NCI-H2107 treated with DMSO at 0.1 percent for 48 hours (cell line): ENCODE results near the gene UBE2E2.

Source experiments
- DNase-seq: peaks from one replicate; lab custom pipeline; 2025; ENCODE audit not compliant: unreplicated experiment; lab: John Stamatoyannopoulos, UW

The UBE2E2 gene

DNA sequence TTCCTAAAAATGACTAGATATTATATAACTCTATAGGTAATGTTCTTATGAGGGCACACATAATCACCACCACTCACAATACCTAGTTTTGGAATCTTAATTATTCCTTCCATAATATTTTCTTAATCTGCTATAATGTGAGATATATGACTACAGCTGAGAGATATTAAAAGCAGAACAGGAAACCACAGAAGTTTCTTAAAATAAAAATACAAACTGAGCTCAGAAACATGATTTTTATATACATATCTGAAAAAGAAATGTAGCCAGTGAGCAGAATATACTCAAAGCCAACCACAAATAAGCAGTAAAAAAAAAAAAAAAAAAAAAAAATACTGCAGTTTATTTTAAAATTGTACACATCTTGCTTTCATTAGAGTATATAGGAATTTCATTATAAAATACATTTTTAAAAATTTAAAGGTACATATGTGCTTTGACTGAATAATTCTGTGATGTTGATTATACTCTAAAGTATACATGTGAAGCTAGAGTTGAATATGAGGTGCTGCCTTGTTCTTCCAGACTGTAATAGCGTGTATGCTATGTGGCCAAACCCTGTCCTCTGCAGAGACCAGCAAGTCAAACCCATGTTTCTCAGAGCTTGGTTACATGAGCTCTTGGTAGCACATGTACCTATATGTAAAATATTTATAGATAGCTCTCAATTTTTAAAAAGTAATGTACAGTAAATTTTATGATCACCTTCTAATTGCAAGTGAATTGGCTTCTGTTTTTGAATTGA, 175.0 kb downstream of the UBE2E2 start:
- no peak for DNase-seq

DNA sequence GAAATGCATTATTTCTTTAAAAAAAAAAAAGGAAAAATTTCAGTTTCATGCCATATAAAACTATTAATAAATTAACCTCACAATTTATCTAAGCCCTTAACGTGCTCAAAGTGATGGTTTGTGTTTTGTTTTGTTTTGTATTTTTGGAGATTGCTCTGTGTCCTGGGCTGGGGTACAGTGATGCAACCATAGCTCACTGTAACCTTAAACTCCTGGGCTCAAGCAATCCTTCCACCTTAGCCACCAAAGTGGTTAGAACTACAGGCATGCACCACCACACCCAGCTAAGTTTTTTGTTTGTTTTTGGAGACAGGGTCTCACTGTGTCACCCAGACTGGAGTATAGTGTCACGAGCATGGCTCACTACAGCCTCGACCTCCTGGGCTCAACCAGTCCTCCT, 180.7 kb downstream of the UBE2E2 start:
- no peak for DNase-seq

DNA sequence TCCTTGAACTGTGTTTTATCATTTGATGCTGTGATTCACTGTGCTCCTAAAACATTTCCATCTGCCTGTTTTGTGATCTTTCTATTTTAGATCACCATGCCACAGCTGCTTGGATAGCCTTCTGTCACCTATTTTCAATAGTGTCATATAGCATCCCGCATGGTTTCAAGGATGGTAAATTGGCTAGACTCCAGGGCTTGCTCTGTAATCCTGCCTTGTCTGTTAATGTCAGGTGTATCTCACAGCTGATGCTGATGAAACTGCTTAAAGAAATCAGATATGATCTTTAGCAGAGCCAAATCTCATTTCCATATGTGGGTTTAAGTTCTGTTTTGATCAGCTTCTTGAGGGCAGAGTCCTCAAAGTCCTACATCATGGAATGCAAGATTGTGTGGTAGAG, 182.2 kb downstream of the UBE2E2 start:
- DNase-seq = no peak

DNA sequence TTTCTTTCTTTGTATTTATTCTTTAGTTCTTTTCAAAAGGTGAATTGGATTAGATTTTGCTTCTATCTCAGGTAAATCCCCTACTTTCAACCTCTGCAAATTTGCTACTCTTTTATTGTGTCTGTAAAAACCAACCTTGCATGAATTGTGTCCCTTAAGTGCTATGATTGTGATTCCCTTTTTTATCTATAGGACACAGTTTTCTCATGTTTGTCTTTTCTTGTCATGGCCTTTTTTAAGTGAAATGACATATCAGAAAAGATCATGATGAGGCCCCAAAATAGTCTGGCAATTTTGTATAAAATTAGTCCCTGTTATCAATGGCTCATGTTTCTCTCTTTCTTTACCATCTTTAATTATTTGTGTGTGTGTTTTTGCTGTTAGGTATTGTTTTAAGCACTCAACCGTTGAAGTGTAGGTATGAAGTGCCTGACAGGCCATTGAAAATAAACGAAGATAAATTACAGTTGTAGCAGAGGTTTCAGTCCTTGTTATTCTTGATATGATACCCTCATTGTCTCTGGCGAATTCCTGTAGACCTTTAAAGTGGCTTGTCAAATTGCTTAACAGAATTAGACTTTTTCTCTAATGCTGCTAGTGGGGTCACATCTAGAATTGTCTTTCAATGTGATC, 184.3 kb downstream of the UBE2E2 start:
- no peak for DNase-seq

DNA sequence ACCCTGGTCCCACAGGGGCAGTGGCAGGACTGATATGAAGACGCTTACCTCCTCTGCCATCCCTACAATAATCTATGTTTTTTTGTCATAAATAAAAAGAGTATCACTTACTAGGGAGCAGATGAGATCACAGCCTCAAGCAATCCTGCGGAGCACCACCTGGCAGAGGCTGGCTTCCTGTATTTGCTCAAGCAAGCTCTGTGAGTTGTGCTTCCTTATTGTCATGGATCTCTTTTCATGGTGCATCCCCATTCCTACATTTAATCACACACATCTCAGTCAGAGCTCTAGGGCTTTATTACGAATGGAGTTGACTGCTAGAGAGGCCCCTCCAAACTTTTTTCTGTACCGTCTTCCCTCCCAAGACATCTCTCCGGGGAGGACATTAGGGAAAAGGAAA, 186.0 kb downstream of the UBE2E2 start:
- DNase-seq = no peak

DNA sequence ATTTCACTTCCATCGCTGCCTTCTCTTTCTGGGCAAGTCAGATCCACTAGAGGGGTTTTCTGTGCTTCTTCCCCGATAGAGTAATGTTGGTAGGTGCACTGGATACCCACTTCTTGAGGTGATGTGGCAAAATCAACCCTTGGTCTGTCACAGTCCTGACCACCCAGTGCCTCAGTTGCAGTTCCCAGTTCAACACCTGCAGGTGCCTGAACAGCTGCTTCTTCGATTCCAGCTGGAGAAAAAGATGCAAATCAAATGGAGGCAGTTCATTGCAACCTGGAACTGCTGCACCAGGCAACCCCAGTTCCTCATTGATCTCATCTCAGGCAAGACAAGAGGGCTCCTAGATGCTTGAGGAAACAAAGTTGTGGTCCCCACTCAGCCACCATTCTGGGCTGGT, 186.6 kb downstream of the UBE2E2 start:
- DNase-seq = no peak

DNA sequence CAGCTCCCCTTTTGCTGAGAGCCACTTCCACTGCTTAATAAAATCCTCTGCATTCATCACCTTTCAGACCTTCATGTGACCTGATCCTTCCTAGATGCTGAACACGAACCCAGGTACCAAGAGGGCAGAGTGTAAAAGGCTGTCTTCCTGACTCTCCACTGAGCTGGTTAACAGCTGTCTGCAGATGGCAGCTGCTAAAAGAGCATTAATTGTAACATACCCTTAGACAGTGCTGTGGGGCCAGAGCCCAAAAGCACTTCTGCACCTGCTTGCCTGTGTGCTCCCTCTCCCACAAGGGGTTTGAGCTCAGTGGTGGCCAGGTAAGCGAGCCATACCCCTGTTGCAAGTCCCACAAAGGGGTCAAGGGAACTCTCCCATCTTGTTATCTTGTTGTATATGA, 187.3 kb downstream of the UBE2E2 start:
- no peak for DNase-seq

DNA sequence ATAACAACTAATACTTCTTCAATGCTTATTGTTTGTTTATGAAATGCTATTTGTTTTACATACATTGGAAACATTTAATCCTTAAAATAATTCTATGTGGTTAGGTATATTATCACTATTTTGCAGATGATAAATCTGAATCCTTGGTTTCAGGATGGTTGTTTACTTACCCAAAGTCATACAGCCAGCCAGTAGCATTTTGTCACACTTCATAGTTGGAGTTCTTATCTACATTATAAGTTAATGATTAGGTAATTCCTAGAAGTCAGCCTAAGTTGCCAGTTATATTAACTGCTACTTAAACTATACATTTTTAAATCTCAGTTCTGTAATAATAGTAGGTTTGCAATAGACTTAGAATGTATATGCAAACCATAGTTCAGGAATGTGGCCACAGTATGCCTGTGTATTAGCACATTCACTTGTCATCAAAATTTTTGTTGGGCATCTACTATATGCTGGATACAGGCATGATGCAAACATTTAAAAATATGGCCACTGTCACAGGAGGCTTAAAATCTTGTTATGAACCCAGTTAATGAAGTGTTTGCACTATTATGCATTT, 187.9 kb downstream of the UBE2E2 start:
- DNase-seq = no peak

DNA sequence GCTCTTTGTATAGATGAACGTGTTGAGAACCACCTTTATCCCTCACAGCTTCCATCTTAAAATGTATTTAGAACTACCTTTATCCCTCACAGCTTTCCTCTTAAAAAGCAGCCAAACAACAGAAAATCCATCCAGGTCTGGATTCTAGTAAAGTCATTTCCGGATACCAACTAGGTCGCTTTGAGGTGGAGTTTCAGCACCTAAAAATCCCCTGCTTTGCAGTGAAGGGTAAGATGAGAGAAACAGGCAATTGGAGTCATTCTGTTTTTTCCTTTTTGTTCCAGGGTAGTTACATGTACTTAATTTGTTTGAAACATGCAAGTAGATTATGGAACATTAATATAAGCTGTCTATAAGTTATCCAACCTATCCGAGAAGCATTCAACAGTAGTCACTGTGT, 192.0 kb downstream of the UBE2E2 start:
- DNase-seq = no peak

DNA sequence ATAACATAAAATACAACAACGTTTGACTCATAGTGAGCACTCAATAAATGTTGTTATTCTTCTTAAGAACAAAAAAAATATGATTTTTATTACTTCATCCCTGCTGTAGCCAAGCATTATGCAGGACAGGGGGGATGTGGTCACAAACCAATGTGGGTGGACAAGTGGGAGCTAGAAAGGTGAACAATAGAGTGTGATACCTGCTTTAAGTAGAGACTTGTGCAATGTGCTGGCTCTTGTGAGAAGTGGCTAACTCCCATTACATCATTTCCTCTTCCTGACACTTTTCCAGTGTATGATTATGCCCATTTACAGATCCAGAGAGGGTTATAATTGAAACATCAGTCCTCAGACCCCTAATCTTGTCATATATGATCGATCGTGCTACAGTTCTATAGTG, 193.6 kb downstream of the UBE2E2 start:
- DNase-seq = no peak

DNA sequence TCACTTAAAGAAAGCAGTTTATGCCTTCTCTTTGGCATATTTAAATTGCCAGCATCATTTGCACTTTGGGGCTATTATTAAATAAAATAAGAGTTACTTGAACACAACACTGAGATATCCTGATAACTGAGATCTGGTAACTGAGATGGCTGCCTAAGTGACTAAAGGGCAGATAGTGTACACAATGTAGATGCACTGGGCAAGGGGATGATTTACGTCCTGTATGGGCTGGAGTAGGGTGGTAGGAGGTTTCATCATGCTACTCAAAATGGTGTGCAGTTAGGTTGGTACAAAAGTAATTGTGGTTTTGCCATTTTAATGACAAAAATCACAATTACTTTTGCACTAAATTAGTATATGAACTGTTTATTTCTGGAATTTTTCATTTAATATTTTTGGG, 196.1 kb downstream of the UBE2E2 start:
- no peak for DNase-seq

DNA sequence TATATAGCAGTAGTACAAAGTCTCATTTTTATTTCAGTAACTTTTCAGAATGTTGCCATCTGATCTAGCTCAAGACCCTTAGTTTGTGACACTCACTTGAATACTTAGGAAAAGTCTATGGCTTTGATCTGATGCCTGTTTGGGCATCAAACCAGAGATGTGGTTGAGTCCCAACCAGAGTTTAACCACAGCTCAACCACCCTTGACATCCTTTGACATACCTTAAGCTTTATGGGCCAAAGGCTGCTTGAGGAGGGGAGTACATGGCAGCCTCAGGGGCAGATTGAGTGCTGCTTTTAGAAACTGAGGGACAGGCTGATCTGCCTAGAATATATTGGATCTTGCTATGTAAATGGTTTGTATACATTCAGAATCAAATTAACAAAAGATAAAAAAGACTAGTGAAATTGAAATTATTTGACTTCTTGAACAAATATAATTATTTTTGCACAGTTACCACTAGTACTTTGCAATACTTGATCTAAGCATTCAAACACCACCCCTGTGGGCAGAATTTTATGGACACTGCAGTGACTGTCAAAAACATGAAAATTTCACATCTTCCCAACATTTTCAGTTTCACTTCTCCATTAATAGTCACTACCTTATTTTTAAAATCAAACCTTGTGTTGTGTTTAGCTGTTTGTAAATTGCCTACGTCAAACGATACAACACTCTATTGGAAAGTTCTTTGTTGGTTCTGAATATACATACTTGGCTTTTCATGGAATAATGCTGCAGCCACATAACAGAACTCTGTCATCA, 199.8 kb downstream of the UBE2E2 start:
- no peak for DNase-seq

DNA sequence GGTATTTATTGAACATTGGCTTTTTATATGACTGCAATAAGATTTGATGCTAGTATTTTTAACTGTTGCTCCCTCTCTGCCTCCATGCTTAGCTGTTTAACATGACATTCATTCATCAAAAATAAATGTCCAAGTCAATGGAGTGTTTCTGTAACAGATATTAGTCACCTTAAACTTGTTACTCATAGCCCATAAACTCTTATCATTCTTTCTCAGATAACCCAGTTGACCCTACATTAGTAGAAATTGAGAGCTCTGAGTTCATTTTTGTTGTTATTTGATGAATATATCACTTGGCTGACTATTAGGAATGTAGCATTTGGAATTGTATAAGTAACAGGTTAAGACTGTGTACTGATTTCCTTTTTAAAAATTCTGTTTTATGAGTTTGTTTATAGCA, 201.1 kb downstream of the UBE2E2 start:
- no peak for DNase-seq

DNA sequence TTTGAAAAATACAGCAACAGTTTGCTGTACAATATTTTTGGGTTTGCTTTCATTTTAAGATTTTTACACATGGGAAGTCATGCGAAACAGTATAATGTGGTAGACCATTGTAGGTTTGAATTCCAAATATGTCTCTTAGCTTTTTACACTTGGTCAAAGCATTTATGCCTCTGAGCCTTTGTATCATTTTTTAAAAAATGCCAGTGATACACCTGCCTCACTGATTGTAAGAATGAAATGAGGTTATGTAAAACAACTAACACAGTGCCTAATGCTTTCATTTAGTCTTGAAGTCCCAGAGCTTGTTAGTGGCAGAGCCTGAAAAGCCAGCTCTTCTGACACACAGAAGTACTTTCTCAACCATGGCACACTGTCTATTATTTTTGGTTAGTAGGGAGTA, 202.0 kb downstream of the UBE2E2 start:
- no peak for DNase-seq

DNA sequence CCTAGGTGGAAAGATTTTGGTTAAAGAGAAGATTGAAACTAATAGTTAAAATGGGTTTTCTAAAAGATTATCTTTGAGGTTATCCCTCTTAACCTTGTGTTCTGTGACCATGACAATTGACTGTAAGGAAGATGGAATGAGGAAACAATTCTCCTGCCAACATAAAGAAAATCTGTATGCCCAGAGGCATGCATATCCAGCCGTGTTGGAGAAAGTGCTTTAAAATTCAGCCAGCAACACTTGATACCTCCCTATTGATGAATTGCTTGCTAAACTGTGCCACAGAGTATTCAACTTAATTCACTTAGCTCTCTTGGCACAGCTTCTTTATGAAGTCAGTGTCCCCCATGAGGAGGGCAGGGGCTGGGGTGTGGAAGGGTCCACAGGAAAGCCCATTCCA, 203.5 kb downstream of the UBE2E2 start:
- no peak for DNase-seq

DNA sequence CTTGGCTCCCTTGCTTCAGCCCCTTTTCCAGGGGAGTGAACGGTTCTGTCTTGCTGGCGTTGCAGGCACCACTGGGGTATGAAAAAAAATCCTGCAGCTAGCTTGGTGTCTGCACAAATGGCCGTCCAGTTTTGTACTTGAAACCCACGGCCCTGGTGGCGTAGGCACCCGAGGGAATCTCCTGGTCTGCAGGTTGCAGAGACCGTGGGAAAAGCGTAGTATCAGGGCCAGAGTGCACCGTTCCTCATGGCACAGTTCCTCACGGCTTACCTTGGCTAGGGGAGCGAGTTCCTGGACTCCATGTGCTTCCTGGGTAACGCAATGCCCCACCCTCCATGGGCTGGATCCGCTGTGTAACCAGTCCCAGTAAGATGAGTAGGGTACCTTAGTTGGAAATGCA, 214.9 kb downstream of the UBE2E2 start:
- no peak for DNase-seq

DNA sequence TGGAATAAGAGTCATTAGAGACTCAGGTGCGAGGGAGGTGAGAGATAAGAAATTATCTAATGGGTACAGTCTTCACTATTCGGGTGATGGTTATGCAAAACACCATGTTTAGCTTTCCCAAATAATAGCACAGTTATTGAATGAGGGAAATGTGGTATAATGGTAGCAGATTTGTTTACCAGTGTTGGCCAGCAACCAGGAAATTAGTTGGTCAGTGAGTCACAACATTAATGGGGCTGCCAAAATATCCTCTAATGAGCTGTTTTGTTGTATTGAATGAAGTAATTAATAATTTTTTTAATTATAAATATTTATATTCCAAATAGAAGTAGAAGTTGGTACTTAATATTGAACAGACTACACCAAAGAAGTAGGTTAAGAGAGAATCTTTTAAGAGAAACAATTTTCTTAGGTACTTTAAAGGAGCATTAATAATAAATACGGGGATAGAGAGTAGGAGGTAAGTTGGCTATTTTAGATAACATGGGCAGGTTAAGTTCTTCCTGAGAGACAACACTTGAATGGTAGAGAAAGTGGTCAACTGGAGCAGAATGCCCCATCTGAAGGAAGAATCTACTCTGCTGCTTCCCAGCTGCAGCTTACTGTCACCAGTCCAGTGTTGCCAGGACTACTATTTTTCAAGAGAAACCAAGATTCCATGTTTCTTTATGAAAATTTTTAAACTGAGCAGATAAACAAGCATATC, 218.8 kb downstream of the UBE2E2 start:
- DNase-seq = no peak

DNA sequence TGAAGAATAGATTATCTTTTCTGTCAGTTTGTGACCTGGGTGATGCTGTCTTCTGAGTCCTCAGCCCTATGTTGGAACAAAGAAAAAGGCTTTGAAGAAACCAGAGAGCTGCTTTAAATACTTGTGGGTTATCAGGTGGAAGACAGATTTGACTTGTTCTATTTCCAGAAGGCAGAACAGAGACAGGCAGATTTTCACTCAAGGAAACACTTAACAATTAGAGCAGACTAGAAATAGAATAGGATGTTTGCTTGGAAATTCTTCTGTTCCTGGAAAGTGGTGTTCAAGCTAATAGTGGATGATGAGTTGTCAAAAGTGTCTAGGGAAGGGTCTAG, 219.4 kb downstream of the UBE2E2 start:
- no peak for DNase-seq

DNA sequence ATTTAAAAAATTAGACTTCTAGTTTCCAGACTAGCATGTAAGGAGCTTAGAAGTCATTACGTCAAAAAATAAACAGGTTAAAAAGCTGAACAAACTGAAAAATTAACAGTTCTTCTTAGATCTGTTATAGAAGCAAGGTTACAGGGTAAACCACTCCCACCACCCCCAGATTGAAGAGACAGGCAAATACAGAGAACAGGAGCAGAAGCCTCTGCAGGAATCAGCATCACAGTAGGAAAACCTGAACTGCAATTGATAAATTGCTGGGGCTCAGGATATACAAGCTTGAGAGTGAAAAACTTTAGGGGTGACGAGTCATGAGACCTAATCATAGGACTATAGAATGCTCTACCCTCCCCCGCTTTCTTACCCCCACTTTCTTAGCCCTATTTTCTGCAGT, 222.3 kb downstream of the UBE2E2 start:
- no peak for DNase-seq

DNA sequence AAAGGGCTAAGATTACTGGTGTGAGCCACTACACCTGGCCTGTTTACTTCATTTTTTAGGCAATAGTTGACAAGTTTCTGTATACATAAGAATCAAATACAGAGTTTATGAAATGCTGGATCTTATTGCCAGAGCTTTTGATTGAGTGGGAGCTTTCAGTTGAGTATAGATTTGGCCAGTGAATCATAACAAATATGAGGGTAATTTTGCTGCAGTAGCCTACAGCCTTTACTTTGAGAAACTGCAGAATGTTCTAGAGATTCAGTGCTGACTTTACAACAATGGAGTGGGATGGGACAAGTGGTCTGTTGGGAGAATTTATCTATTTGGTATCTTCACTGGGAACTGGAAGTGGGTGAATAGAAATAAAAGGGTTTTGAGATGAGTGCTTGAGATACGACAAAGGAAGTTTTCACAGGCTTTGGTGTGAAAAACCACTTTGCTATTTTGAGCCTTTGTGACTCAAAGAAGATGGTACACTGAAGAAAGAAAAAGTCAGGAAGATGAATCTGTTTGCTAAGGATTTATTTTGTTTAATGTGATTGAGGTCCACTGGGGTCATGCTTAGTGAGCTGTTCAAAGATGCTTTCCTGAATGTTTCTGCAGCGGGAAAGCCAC, 227.8 kb downstream of the UBE2E2 start:
- DNase-seq = no peak

DNA sequence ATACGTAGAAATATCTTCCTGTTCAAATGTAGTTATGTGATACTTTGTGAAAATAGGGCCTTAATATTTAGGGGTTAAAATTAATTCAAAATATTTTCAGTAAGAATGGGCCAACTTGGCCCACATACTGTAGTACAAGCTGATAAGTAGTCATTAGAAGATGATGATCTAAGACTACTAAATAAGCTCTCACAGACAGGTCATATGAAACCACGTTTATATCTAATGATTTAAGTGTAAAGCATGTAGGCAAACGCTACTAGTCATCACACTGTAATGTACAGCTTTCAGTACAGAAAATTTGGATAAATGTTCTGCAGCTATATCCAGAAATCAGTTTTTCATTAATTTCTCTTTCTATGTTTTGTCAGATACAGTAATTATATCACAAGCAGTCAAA, 228.6 kb downstream of the UBE2E2 start:
- DNase-seq = no peak
